NAMALWA (cell line): ENCODE data around the gene KAZALD1.
"Not testable (repeated sequence)": the region's sequence is repeated elsewhere in the genome, so short reads cannot be mapped to it uniquely, and the experiment has no call there.

Experiments
- DNase-seq: peaks from one replicate; pipeline ENCODE4 v3.0.0-alpha.2; 2015; ENCODE audit warnings: low spot score

Gene KAZALD1

DNA sequence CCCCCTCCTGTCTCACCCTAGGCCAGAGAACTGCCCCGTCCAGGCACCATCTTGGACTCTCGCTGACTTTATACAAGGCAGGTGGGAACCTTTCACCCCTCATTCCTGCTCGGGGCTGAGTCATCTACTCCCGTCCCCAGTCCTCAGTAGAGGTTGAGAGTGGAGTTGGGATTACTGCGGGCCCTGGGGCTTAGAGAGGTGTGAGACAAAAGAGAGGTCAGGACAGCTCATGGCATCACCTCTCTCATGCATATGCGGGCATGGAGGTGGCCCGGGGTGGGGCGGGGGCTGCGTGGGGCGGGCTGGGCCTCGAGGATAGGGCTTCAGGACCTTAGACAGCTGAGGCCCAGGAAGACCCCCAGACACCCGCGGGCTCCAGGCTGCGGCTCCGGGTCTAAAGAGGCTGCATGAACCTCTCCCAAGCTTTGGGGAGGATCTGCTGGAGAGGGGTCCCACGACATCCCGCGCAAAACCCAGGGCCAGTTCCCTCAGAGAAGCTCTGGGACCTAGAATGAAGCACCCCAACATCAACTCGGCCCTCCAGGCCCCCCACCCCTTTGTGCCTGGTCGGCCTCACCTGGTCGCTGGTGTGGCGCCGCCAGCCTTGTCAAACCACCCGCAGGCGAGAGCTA lies 31.2 kb upstream of the KAZALD1 start:
- no peak for DNase-seq

DNA sequence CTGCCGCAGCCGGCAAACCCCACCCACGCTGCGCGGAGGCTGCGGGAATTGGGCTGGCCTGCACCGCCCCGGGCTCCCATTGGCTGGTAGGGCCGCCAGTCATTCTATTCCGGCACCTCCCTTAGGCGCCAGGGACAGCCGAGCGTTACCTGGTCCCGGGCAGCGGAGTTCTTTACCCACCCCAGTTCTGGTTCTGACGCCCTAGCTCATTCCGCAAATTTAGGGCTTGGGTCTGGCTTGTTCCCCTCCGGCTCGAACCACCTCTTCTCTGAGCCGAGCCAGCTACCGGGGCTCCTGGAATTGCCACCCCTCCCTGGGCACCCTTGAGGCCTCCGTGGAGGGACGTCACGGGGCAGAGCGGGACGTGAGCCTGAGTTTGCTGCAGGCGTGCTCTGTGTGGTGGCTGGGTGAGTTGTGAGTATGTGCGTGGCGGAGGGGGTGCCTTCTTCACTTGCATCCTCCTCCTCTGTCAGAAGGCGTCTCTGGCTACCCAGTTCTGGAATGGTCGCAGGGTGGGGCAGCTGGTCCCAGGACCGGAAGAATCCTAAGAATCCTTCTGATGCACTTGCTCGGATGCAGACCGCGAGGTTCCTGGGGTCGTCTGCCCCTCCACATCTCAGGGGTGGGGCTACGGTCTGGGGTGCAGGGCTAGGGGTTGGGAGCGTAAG lies 30.5 kb upstream of the KAZALD1 start, which contains the start of the genes PDZD7 and SFXN3:
Gene PDZD7, minus strand, starts transcription at position 2 of the 668 bp plus-strand sequence. CDS start 910 bp downstream, outside the sequence.
Gene SFXN3, plus strand, starts transcription at position 107 of the 668 bp plus-strand sequence. CDS start 3,461 bp downstream, outside the sequence.
- peak; percentile 92 for DNase-seq

DNA sequence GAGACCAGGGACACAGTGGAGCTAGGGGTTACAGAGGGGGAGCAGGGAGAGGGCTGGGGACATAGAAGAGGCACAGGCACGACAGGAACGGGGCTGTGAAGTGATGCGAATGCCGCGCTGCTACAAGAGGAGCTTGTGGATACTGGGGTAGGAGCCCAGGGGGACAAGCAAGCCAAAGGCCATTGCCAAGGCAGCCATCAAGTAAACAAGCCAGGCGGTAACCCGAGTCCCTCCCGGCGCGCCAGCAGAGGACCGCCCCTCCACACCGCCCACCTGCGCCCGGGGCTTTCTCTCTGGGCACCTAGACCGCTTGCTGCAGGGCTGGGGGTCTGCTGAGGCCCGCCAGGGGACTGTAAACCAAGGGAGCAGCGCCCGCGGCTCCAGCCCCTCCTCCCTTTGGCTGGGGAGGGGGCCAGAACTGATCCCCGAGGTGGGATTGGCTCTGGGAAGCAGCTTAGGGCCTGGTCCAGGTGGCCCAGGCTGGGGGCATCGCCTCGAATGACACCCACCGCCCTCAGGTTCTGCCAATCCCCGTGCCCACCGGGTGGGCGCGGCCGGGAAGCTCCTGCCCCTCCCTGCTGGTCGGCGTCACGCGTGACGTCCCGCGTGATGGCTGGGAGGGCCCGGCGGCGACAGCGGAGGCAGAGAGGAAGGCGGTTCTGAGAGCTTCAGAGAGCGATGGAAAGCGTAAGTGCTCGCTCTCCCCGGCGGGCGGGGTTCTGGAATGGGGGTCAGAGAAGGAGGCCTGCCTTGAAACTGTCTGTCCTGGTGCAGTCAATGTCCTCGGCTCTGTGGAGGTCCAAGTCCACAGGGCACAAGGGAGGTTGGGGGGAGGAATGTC lies 29.8 kb upstream of the KAZALD1 start:
- DNase-seq: no peak

DNA sequence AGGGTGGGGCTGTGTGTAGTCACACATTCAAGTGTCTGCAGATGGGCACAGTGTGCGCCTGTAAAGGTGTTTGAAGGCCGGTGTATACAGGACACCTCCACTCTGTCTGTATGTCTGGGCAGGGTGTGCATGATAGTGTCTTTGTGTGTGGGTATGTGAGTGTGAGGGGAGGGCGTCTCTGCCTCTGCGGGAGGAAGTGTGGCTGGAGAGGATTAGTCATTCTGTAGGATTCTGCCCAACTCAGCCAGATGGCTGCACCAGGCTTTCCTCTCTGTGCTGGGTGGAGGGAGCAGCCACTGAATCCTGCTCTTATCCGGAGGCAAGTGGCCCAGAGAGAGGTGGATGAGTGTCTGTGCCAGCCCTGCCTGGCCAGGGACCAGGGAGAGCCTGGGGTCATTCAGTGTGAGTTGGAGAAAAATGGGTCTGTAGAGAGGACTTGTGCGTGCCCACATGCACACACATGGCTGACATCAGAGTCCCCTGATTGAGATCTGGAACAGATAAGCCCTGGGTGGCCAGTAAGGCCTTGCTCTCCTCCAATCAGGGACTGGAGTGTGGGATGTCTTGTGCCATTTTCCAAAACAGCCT lies 29.1 kb upstream of the KAZALD1 start:
- no peak for DNase-seq

DNA sequence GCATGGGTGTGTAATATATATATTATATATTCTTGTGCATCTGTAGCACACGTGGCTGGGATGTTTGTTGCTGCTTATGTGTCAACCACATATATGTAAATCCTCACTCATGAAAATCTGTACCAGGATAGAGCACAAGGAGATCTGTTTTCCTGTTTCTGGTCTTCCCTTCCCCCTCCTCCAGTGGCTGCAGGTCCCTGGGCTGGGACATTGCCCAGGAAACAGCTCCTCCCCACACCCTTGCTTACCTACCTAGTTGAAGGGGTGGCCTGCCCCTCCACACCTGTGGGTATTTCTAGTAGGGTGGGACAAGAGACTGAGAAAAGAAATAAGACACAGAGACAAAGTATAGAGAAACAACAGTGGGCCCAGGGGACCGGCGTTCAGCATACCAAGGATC lies 28.5 kb upstream of the KAZALD1 start:
- DNase-seq: no peak

DNA sequence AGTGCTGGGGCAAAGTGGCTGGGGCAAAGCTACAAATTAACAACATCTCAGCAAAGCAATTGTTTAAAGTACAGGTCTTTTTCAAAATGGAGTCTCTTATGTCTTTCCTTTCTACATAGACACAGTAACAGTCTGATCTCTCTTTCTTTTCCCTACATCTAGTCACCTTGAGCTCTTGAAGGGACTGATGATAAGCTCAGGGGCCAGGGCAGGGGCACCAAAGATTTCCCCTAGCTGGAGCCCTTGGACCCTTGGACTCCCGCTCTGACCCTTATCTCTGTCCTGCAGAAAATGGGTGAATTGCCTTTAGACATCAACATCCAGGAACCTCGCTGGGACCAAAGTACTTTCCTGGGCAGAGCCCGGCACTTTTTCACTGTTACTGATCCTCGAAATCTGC lies 27.4 kb upstream of the KAZALD1 start:
- DNase-seq: not testable (repeated sequence)

DNA sequence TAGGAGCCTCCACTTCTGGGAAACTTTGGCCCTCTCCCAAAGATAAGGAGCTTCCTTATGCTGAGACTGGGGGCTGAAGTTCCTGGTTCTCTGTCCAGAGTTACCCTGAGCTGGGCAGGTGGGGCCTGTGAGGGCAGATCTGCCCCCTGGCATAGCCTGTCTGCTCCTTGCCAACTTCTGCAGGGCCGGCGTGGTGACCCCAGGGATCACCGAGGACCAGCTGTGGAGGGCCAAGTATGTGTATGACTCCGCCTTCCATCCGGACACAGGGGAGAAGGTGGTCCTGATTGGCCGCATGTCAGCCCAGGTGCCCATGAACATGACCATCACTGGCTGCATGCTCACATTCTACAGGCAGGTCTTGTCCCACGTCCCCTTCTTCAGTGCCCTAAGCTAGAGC lies 26.5 kb upstream of the KAZALD1 start:
- DNase-seq: no peak

DNA sequence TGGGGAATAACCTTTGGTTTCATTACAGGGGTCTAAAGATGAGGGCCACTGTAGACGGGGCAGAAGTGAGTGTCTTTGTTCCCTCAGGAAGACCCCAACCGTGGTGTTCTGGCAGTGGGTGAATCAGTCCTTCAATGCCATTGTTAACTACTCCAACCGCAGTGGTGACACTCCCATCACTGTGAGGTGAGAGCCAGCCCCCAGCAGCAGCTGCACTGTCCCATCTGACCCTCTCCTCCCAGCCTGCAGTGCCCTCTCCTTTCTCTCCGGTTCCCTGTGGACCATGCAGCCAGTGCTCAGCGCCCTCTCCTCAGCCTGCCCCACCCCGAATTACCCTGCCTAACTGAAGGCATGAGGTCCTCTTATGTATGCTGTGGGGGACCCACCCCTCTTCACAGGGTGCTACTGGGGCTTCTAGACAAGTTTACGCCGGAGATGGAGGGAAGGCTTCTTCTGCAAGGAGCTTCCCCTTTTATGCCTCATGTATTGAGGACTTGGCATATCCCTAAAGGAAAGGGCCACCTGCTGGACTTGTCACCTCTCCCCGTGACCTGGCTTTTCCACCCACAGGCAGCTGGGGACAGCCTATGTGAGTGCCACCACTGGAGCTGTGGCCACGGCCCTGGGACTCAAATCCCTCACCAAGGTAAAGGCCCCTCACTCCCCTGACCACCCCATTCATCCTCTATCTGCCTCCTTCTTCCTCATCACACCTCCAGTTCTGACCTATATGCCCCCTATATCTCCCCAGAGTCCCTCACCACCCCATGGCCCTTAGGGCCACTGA lies 25.7 kb upstream of the KAZALD1 start:
- DNase-seq: no peak

DNA sequence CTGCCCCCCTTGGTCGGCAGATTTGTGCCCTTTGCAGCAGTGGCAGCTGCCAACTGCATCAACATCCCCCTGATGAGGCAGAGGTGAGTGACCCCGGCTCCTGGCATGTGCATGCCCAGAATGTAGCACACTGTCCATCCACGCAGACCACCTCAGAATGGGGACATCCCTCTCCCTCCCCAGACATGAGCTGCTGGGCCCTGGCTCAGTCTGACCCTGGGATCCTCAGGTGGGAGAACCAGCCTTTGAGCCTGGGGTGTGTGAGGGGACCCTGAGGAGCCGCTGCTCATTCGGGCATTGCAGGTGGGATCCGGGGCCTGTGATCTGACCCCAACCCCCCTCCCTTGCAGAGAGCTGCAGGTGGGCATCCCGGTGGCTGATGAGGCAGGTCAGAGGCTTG lies 25.1 kb upstream of the KAZALD1 start:
- no peak for DNase-seq

DNA sequence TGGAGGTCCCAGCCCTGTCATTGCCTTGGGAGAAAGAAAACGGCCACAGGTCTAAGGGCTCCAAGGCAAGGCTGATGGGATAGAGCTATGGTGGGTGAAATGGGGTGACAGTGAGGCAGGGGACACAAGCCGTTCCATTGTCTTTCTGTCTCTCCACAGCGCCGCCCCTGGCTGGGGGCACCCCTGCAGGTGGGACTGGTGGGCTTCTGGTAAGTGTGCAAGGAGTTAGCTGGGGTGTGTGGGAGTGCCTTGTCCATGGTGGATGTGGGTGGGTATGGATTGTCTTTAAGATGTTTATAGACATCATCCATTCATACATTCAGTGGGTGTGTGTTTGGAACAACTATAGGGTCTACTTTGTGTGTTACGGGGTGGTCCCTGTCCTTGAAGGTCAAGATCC lies 23.3 kb upstream of the KAZALD1 start:
- no peak for DNase-seq

DNA sequence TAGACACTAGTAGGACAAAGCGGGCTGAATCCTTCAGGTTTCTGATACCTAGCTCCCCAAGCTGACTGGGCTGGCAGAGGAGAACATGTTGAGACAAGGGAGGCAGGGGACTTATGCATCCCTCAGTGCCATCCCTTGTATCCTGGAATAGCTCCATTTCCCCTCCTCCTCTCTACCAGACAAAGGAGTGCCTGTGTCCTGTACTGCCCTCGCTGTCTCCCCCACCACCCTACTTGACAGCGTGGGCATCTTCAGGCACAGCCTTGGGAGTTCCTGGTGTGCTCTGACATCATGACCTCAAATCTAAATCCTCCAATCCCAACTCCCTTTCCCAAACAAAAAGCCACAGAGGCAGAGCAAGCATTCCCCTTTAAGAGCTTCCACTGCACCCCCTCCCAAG lies 21.7 kb upstream of the KAZALD1 start:
- no peak for DNase-seq

DNA sequence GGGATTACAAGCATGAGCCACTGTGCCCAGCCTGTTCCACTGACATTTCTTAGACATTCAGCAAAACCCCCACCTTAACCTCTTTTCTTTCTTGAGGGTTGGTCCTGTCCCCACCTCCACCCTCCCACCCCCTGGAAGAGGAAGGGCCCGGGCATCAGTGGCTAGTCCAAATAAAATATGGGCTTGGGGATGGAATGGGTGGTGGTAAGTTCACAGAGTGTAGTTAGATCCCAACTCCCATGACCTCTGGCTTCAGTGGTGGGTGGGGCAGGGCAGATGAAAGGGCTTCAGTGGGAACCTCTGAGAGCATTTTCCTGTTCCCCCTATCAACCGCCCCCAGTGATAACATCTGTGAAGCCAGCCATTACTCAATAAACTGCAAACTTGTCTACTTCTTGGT lies 20.9 kb upstream of the KAZALD1 start:
- no peak for DNase-seq

DNA sequence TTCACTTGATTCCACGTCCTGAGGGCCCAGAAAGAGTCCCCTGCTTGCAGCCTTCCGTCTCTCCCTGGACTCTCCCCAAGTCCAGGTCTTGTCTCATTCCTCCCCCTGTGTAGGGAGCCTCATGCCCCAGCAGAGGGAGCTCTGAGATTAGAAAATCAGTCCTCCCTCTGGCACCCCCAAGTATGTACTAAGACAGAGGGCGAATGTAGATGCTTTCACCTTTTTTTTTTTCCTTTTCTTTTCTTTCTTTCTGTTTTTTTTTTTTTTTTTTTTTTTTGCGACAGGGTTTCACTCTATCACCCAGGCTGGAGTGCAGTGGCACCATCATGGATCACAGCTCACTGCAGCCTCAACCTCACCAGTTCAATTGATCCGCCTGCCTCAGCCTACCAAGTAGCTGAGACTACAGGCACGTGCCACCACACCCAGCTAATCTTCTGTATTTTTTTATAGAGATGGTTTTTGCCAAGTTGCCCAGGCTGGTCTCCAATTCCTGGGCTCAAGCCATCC lies 20.5 kb upstream of the KAZALD1 start:
- peak; percentile 91 for DNase-seq

DNA sequence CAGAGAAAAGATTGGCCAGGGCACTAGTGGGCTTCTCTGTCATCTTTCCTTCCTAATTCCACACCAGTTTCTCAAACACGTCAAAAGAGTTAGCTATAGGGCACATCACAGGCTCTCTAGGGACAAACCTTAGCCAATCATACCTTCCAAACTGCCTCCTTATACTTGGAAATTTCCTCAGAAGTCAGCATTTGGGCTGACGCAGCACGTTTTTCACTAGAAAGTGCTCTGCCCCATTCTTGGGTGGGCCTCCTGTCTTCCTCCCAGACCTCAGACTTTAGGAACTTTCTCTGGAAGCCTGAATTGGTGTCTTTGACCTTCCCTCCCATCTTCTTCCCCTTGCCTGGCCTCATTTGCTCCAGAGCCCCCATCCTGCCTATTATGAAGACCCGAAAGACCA lies 19.7 kb upstream of the KAZALD1 start:
- no peak for DNase-seq

DNA sequence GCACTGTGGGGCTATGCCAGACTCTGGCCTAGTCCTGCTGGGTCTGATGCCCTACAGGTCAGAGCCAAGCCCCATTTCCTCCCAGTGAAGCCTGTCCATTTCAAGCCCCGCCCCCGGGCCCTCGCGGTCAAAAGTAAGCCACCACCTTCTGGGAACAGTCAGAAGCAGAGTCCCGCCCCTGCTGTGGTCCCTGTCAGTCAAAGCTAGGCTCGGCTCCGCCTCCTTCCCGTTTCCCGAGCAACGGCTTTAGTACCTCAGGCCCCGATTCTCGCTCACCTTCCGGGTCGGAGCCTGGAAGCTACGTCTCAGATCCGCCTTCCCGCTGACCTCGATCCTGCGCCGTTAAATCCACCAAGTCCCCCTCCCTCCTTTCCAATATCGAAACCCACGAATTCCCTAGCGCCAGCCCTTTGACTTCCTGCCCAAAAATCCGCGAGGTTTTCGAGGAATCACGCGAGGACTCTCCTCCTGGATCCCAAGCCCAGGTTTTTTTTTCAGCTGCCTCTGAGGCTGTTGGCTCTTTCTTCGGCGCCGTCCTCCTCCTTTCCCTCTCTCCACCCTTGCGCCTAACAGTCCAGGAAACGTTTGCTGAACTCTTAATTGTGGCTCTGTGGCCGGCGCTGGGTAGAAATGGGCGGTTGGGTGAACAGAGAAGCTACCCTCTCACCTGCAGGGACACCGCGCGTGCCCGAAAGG lies 19.0 kb upstream of the KAZALD1 start:
- peak; percentile 93 for DNase-seq

DNA sequence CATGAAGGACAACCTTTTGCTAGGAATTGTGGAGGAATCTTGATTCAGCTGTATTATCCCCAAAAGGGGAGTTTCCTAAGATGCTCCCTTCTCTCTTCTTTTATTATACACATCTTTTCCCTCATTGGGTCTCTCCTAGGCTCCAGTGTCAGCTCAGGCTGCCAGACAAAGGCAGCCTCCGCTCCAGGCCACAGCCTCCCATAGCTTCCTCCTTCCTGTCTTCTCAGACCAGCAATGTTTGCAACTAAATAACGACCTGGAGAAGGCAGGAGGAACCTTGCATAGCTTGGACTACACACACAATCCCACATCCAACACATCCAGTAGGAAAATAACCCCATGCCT lies 18.5 kb upstream of the KAZALD1 start:
- DNase-seq: no peak

DNA sequence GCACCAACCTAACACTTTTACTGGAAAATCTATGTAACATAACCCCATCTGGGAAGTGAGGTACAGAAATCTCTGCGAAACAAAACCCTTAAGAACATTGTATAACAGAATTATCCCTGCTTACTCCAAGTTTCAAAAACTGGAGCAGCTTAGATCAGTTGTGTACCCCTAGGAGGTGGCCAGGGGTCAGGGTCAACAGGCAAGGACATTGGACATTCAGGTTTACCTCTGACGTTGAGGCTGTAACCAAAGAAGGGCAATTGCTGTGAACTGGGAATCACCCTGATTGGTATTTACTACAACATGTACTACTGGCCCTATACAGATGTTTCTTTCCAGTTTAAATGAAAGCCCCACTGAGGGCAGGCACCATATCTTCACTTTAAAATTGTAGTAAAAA lies 17.7 kb upstream of the KAZALD1 start:
- no peak for DNase-seq

DNA sequence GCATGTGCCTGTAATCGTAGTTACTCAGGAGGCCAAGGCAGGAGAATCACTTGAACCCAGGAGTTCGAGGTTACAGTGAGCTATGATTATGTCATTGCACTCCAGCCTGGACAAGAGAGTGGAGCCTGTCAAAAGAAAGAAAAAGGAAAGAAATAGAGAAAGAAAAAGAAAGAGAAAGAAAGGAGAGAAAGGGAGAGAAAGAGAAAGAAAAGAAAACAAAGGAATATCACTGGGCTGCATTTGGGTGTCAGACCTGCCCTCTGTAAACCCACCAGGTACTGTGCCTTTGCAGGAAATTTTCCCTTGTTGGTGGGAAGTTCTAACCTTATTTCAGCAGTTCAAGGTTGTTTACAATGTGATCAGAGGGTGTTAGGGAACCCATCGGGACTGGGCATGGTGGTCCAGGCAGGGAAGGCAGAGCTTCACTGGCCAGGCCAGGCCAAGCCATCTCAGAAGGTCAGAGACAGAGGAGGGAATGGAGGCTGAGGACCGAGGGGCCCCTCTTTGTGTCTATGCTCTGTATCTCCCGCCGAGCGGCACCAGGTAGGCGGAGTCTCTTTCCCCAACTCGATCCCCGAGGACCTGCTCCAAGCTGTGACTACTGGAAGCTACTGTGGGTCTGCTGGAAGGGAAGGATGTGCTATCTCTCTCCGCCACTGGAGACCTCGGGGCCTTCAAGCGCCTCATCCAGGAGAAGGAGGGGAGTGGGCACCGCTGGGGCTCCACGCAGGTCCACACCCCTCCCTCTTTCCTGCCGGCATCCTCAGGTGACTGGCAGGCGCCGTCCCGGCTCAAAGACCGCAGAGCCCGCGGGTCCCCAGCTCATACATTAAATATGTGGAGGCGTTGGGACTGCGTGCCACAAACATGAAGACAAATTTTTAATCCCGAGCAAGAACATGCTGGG lies 15.2 kb upstream of the KAZALD1 start:
- no peak for DNase-seq

DNA sequence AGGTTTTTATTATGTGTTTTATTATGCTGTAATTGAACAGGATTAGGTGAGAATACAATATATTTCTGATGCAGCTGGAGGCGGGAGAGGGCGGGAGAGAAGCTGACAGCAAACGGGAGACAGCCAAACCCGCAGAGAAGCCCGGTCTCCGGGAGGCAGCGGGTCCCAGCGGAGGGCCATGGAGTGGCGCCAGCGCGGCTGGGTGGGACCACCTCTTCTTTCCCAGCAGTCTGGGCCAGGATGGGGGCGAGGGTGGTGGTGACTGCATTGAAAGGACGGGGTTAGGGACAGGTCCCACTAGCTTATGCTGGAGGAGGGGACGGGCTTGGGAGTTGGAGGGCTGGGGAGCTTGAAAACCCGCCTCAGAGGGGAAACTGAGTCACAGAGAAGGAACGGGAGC lies 14.5 kb upstream of the KAZALD1 start:
- no peak for DNase-seq
